ENCODE measurements around the gene PLA2G12B. TPM values are rescaled to one million over a fixed set of nuclear protein-coding genes. Genes with fewer than 3 reads are reported as not detected.

The PLA2G12B gene
- total and polyA plus RNA-seq, 2 of the 8 experiments (the other 6 are each of a cell fraction or from before 2014, with no cell fraction given) = not detected

- no peak overlapping the region for H2BK20ac ChIP-seq (ENCODE audit: low read length)
- H3K56ac ChIP-seq (replicated peaks; ENCODE audit: insufficient read length, low read depth, low read length) = no peak overlapping the region
- H2BK15ac ChIP-seq (ENCODE audit: low read length) = no peak overlapping the region
- no peak overlapping the region for H3K23ac ChIP-seq (ENCODE audit: insufficient read length)
- CTCF ChIA-PET (ENCODE audit: partially characterized antibody) = interaction anchor here (1.0 kb wide), 1 partner anchor 9 kb away, joined by 3 read pairs; no protein-coding TSS in a partner anchor
- H2BK120ac ChIP-seq (replicated peaks; ENCODE audit: low read depth, low read length) = no peak overlapping the region
- no peak overlapping the region for H2BK5ac ChIP-seq (ENCODE audit: low read depth, low read length)
- H3K4me1 ChIP-seq (replicated peaks in 1 of 4; ENCODE audit: control insufficient read depth in 3 of 4, insufficient read depth in 4 of 4, low read length in 3 of 4) = no peaks in the 10 kb centered on the region
- H4K91ac ChIP-seq (replicated peaks; ENCODE audit: insufficient read length, low read length) = no peak overlapping the region
- H4K8ac ChIP-seq (ENCODE audit: extremely low read depth, insufficient read depth, low read length) = no peak overlapping the region
- no peak overlapping the region for H3K4me3 ChIP-seq (ENCODE audit: extremely low read depth in 1 of 4, insufficient read depth in 2 of 4, low read depth in 3 of 4, low read length in 4 of 4)
- no peaks in the 10 kb centered on the region for H3K36me3 ChIP-seq (ENCODE audit: control insufficient read depth in 2 of 4, insufficient read depth in 4 of 4, low read length in 3 of 4)
- H3K27me3 ChIP-seq (replicated peaks in 1 of 4; ENCODE audit: control insufficient read depth in 3 of 4, extremely low read depth in 1 of 4, insufficient read depth in 3 of 4, low read length in 3 of 4) = no peaks in the 10 kb centered on the region
- no peak overlapping the region for H3K27ac ChIP-seq (ENCODE audit: low read depth, low read length)
- TF ChIP-seq CREB1 (IDR thresholded peaks at IDR 0.05) = no peak
- no peak for TF ChIP-seq E2F6 (IDR thresholded peaks at IDR 0.05)
- no peak for TF ChIP-seq ASH2L (IDR thresholded peaks at IDR 0.05; ENCODE audit: low read length)
- no peak for TF ChIP-seq POLR2A (IDR thresholded peaks at IDR 0.05; ENCODE audit: control extremely low read depth in 1 of 2, low read depth in 2 of 2, low read length in 2 of 2)
- TF ChIP-seq MAFK (IDR thresholded peaks at IDR 0.05; ENCODE audit: low read depth, low read length) = no peak
- TF ChIP-seq SP2 (IDR thresholded peaks at IDR 0.05; ENCODE audit: low read length) = no peak
- TF ChIP-seq RNF2 (IDR thresholded peaks at IDR 0.05; ENCODE audit: borderline replicate concordance, low read depth, low read length, missing control alignments, poor library complexity, severe bottlenecking) = no peak
- no peak for TF ChIP-seq KDM4A (IDR thresholded peaks at IDR 0.05; ENCODE audit: low read depth, low read length, severe bottlenecking)
- no peak for TF ChIP-seq SIX5 (IDR thresholded peaks at IDR 0.05; ENCODE audit: low read depth, low read length)
- TF ChIP-seq GABPA (IDR thresholded peaks at IDR 0.05; ENCODE audit: borderline replicate concordance, insufficient read depth, low read length) = no peak
- no peak for TF ChIP-seq SUZ12 (IDR thresholded peaks at IDR 0.05; ENCODE audit: low read length)
- TF ChIP-seq TEAD4 (IDR thresholded peaks at IDR 0.05; ENCODE audit: low read depth, low read length) = no peak
- TF ChIP-seq SAP30 (IDR thresholded peaks at IDR 0.05; ENCODE audit: insufficient read depth, insufficient replicate concordance, low read length) = no peak
- TF ChIP-seq YY1 (IDR thresholded peaks at IDR 0.05; ENCODE audit: low read depth, low read length) = no peak
- H3K18ac ChIP-seq (ENCODE audit: extremely low read depth, low read length) = no peak overlapping the region
- no peak overlapping the region for H3K4me2 ChIP-seq (ENCODE audit: insufficient read depth in 1 of 2, low read depth in 2 of 2, low read length in 2 of 2)
- 96% methylated on average over 3 of the region's 3 CpGs; no CpG with 5 or more reads in 1 of the 2 experiments for WGBS, 2 experiments (ENCODE audit: extremely low coverage in 1 of 2, insufficient coverage in 1 of 2, insufficient read length in 1 of 2, insufficient replicate concordance in 2 of 2, low coverage in 1 of 2, low lambda C conversion rate in 2 of 2, missing lambda C conversion rate in 1 of 2)
- FAIRE-seq (no peak), DNase-seq (ENCODE audit: low read depth in 1 of 2, low spot score in 2 of 2) (no peak)
- H3K14ac ChIP-seq (ENCODE audit: insufficient read length) = no peak overlapping the region
- H4K5ac ChIP-seq (ENCODE audit: insufficient read length, low read depth, low read length) = no peak overlapping the region
- H4K20me1 ChIP-seq (replicated peaks in 1 of 2; ENCODE audit: control insufficient read depth in 1 of 2, insufficient read depth in 2 of 2, low read length in 2 of 2) = no peaks in the 10 kb centered on the region
- POLR2A ChIA-PET (ENCODE audit: partially characterized antibody) = no interaction called here
- H3K23me2 ChIP-seq (ENCODE audit: low read depth, low read length) = no peaks in the 10 kb centered on the region
- H3K9me3 ChIP-seq (ENCODE audit: insufficient read depth in 2 of 2, low read depth in 1 of 2, low read length in 1 of 2) = peaks cover 2 to 7% of the 10 kb centered on the region in 2 experiments; a peak in 1 of 4 replicates
- no peak overlapping the region for H3K4ac ChIP-seq (replicated peaks; ENCODE audit: insufficient read length, low read depth, low read length)
- H3K79me1 ChIP-seq (ENCODE audit: low read depth, low read length) = no peaks in the 10 kb centered on the region
- no peak overlapping the region for H2AFZ ChIP-seq (ENCODE audit: low read length)
- no peak overlapping the region; a peak in 1 of 7 replicates for H3K9ac ChIP-seq (replicated peaks in 1 of 4; ENCODE audit: extremely low read depth in 1 of 4, low read depth in 3 of 4, low read length in 3 of 4)
- H3K79me2 ChIP-seq (ENCODE audit: control insufficient read depth in 1 of 2, insufficient read depth in 2 of 2, low read length in 2 of 2) = no peaks in the 10 kb centered on the region
- no peak overlapping the region for H2AK5ac ChIP-seq (ENCODE audit: low read depth, low read length)
- H2BK12ac ChIP-seq (ENCODE audit: low read depth, low read length) = no peak overlapping the region
Measured at GRCh38 chr10:72904806-72905205, 49.8 kb downstream of the PLA2G12B start.

All from H1 (cell line).